ENCODE measurements around the gene USP27X. TPM values are rescaled to one million over a fixed set of nuclear protein-coding genes. Genes with fewer than 3 reads are reported as not detected.

Gene USP27X
- total RNA-seq, 4 donors from 2014 or later, result 0.40 to 2.6 (median 1.6) TPM; not detected in 1

DNA sequence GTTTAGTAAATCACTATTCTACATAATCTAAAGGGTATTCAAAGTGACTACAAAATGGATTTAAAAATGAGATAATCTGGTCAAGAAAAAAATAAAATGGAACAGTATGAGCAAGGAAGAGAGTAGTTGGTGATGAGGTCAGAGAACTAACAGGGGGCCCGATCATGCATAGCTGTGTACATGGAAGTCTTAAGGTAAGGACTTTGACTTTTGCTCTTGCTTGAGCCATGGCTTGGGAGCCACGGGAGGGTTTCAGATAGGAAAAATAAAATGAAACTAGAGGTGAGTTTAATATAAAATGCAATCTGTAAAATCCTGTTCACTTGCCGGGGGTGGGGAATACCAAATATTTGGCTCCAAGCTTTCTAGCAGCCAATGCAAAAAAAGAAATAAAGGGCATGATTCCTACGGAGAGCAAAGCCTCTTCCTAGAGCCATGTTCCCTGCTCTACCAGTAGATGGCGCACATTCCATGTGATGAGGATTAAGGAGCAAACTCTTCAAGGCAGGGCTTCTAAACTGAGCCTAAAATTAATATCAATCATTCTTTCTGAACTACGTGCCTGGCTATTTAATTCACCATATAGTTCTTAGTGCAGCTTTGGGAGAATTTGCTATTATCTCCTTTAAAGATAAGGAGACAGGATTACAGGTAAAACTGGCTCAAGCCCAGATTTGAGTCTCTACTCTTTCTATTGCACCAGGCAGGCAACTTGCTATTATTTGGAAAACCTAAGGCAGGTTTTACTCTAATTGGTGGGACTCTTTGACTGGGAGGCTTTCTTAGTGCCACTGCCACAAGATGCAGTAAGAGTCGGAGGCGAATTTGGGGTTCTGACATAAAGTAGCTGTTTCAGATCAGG, 36.3 kb downstream of the USP27X start:
- TF ChIP-seq POLR2AphosphoS5 (IDR thresholded peaks at IDR 0.05), result no peak
- no peak for TF ChIP-seq EP300 (IDR thresholded peaks at IDR 0.05; ENCODE audit: low read depth)
- TF ChIP-seq POLR2A (IDR thresholded peaks at IDR 0.05), result no peak
- TF ChIP-seq, protein P1, sequence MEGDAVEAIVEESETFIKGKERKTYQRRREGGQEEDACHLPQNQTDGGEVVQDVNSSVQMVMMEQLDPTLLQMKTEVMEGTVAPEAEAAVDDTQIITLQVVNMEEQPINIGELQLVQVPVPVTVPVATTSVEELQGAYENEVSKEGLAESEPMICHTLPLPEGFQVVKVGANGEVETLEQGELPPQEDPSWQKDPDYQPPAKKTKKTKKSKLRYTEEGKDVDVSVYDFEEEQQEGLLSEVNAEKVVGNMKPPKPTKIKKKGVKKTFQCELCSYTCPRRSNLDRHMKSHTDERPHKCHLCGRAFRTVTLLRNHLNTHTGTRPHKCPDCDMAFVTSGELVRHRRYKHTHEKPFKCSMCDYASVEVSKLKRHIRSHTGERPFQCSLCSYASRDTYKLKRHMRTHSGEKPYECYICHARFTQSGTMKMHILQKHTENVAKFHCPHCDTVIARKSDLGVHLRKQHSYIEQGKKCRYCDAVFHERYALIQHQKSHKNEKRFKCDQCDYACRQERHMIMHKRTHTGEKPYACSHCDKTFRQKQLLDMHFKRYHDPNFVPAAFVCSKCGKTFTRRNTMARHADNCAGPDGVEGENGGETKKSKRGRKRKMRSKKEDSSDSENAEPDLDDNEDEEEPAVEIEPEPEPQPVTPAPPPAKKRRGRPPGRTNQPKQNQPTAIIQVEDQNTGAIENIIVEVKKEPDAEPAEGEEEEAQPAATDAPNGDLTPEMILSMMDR (IDR thresholded peaks at IDR 0.05), result peak; percentile 56 to 88 (median 70)
- Histone ChIP-seq H3K4me3 (no peak overlapping the region), H3K27ac (no peak overlapping the region), H3K9me3 (no peaks in the 10 kb centered on the region), H3K4me1 (no peaks in the 10 kb centered on the region), H3K27me3 (no peaks in the 10 kb centered on the region), H3K36me3 (no peaks in the 10 kb centered on the region)
- intact Hi-C loops (cut with DNase I; ENCODE audit: low total_unique reads) (no loop called here), in situ Hi-C loops (cut with MboI; ENCODE audit: low pct_ligation_motif_present in 1 of 4, low pct_unique_long_range_greater_than_20kb in 1 of 4, low sequenced_read_pairs in 3 of 4) (loop anchor here in 2 of 4 donors (10.0 to 25.0 kb wide), 3 partner anchors 172 to 672 kb away; no protein-coding TSS in a partner anchor)
- peak; percentile 33 for DNase-seq
- 22 to 30% methylated on average over 2 to 8 of the region's 8 CpGs for whole genome bisulfite sequencing, 2 donors (ENCODE audit: low coverage in 1 of 2)

DNA sequence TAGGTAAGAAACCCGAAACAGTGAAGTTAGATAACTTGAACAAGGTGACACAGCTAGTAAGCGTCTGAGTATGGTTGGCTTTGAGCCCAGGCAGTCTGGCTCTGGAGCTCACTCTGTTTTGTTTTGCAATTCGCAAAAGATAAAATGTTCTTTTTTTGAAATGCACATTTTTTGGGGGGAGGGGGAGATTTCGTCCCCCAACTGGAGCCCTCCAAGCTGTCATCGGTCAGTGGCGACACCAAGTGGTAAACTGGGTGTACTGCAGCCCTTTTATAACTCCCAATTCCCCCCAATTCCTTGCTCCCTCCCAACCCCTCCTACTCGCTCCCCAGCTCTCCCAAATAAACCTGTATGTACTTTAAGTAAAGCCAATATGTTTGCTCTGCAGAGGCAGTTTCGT, 40.3 kb downstream of the USP27X start:
- H3K4me3 ChIP-seq, result no peak overlapping the region
- H3K27ac ChIP-seq, result no peak overlapping the region
- H3K36me3 ChIP-seq, result no peaks in the 10 kb centered on the region
- WGBS, 2 donors (ENCODE audit: low coverage in 1 of 2), result 19 to 20% methylated on average over 7 to 8 of the region's 8 CpGs
- intact Hi-C loops (cut with DNase I; ENCODE audit: low total_unique reads) (no loop called here), in situ Hi-C loops (cut with MboI; ENCODE audit: low pct_ligation_motif_present in 1 of 4, low pct_unique_long_range_greater_than_20kb in 1 of 4, low sequenced_read_pairs in 3 of 4) (loop anchor here in 2 of 4 donors (10.0 to 25.0 kb wide), 3 partner anchors 168 to 668 kb away; no protein-coding TSS in a partner anchor)
- peaks cover 0 to 5% (median 1%) of the 10 kb centered on the region in 4 donors for H3K4me1 ChIP-seq
- no peak for TF ChIP-seq POLR2AphosphoS5 (IDR thresholded peaks at IDR 0.05)
- no peak for TF ChIP-seq EP300 (IDR thresholded peaks at IDR 0.05; ENCODE audit: low read depth)
- TF ChIP-seq, protein P1 (IDR thresholded peaks at IDR 0.05), result peak; percentile 50 to 84 (median 68)
- no peak for TF ChIP-seq POLR2A (IDR thresholded peaks at IDR 0.05)
- no peaks in the 10 kb centered on the region for H3K27me3 ChIP-seq
- peak; percentile 22 for DNase-seq
- no peaks in the 10 kb centered on the region for H3K9me3 ChIP-seq

DNA sequence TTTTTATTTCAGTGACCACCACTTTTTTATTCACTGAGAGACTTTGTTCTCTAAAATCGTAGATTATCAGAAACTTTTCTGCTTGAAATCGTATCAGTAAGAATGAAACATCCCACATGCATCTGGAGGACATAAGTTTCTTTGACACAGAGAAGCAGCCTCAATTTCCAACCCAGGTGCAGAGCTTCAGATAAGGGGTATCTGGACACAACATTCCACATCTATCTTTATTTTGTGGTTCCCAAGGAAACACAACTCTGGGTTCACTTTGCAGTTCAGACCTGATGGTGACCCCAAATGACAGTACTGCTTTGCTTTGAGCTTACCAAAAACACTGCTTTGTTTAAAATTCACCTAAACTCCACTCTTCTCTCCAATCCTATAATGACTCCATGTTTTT, 41.8 kb downstream of the USP27X start:
- Histone ChIP-seq H3K36me3 (no peaks in the 10 kb centered on the region), H3K27me3 (no peaks in the 10 kb centered on the region), H3K4me3 (no peak overlapping the region), H3K9me3 (no peaks in the 10 kb centered on the region), H3K27ac (no peak overlapping the region), H3K4me1 (peaks cover 0 to 5% (median 1%) of the 10 kb centered on the region in 4 donors)
- WGBS, 2 donors (ENCODE audit: low coverage in 1 of 2), result 80% methylated on average over 2 of the region's 2 CpGs; no CpG with 5 or more reads in 1 of the 2 donors
- no peak for TF ChIP-seq POLR2A (IDR thresholded peaks at IDR 0.05)
- TF ChIP-seq EP300 (IDR thresholded peaks at IDR 0.05; ENCODE audit: low read depth), result no peak
- TF ChIP-seq, protein P1 (IDR thresholded peaks at IDR 0.05), result no peak
- DNase-seq, result no peak
- intact Hi-C loops (cut with DNase I; ENCODE audit: low total_unique reads), result no loop called here
- in situ Hi-C loops (cut with MboI; ENCODE audit: low pct_ligation_motif_present in 1 of 4, low pct_unique_long_range_greater_than_20kb in 1 of 4, low sequenced_read_pairs in 3 of 4), result loop anchor here in 2 of 4 donors (25.0 kb wide), 2 partner anchors 166 to 666 kb away; no protein-coding TSS in a partner anchor
